AG04450 (cell line): ENCODE data around the gene ADAM23. TPM values are rescaled to one million over a fixed set of nuclear protein-coding genes. Genes with fewer than 3 reads are reported as not detected.

Experiments used
- CTCF ChIA-PET: fragments of 300-600, 350-600 bp; formaldehyde crosslinking; extraction: SDS; loops from one replicate; lab custom pipeline; 2022; ENCODE audit warnings: antibody characterized with exemption, inconsistent platforms; lab: Charles Lee
- POLR2A ChIA-PET: fragments of 350-600 bp; formaldehyde crosslinking; extraction: SDS; loops from one replicate; lab custom pipeline; 2021; ENCODE audit warnings: antibody characterized with exemption, inconsistent platforms; lab: Yijun Ruan, JAX
- DNase-seq: peaks from one replicate; pipeline ENCODE4 v3.0.0-alpha.2; 2011; ENCODE audit warnings: low read depth, low spot score
- H3K27ac ChIP-seq: one replicate; pipeline ENCODE4 v1.5.1; 2012; ENCODE audit warnings: low read depth, low read length, control low read depth
- H3K27me3 ChIP-seq: one replicate; pipeline ENCODE4 v1.6.0; 2012; ENCODE audit warnings: low read length; ENCODE audit not compliant: control insufficient read depth, insufficient read depth
- H3K4me3 ChIP-seq: 2 replicates; pipeline ENCODE4 v1.5.1; 2011; ENCODE audit warnings: mild to moderate bottlenecking, low read depth, low read length, control low read depth
- H3K9me3 ChIP-seq: 2 replicates; pipeline ENCODE4 v1.5.1; 2012; ENCODE audit warnings: low read length; ENCODE audit not compliant: control insufficient read depth, insufficient read depth
- polyA plus RNA-seq: library from polyadenylated mRNA; depleted of rRNA; stranded (reverse); fragments of >200 nt; gene quantifications from 2 replicates; pipeline ENCODE4 v1.2.3, GENCODE V29; 2011
- TF ChIP-seq, protein P1 (sequence below): IDR thresholded peaks from 2 replicates; pipeline ENCODE4 v1.5.1; 2011; ENCODE audit warnings: low read depth, low read length, control low read depth, inconsistent platforms

ADAM23 gene
- polyA plus RNA-seq, 1 experiment, result 6.6 TPM

DNA sequence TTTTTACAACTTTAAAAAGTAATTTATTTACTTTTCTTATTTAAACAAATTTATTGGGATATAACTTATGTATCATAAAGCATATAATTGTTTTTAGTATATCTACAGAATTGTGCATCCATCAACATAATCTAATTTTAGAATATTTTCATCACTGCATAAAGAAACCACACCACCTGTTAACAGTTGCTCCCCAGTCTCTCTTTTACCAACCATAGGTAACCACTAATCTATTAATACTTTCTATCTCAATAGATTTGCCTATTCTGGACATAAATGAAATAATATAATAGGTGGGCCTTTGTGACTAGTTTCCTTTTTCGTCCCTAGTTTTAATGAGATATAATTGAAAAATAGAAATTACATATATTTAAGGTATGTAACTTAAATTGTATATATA, 90.6 kb downstream of the ADAM23 start:
- Histone ChIP-seq H3K9me3 (no peaks in the 10 kb centered on the region), H3K27me3 (no peaks in the 10 kb centered on the region), H3K27ac (no peak overlapping the region), H3K4me3 (no peak overlapping the region)
- no peak for DNase-seq
- ChIA-PET POLR2A (no interaction called here), CTCF (no interaction called here)
- TF ChIP-seq, protein P1, sequence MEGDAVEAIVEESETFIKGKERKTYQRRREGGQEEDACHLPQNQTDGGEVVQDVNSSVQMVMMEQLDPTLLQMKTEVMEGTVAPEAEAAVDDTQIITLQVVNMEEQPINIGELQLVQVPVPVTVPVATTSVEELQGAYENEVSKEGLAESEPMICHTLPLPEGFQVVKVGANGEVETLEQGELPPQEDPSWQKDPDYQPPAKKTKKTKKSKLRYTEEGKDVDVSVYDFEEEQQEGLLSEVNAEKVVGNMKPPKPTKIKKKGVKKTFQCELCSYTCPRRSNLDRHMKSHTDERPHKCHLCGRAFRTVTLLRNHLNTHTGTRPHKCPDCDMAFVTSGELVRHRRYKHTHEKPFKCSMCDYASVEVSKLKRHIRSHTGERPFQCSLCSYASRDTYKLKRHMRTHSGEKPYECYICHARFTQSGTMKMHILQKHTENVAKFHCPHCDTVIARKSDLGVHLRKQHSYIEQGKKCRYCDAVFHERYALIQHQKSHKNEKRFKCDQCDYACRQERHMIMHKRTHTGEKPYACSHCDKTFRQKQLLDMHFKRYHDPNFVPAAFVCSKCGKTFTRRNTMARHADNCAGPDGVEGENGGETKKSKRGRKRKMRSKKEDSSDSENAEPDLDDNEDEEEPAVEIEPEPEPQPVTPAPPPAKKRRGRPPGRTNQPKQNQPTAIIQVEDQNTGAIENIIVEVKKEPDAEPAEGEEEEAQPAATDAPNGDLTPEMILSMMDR, result no peak

DNA sequence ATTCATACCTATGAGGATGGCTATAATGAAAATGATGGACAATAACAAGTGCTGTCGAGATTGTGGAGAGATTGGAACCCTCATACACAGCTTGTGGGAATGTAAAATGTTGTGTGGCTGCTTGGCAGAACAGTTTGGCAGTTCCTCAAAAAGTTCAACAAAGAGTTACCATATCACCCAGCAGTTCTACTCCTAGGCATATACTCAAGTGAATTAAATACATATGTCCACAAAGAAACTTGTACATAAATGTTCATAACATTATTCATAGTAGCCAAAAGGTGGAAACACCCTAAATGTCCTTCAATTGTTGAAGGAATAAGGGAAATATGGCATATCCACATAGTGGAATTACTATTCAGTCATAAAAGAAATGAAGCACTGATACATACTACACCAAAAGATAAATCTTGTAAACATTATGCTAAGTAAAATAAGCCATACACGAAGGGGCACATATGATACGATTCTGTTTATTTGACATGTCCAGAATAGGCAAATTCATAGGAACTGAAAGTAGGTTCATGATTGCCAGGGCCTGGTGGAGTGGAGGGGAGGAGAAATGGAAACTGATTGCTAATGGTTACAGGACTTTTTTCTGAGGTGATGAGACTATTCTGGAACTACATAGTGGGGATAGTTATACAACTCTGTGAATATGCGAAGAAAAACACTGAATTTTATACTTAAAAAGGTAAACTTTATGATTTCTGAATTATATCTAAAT, 92.1 kb downstream of the ADAM23 start:
- POLR2A ChIA-PET, result no interaction called here
- H3K4me3 ChIP-seq, result no peak overlapping the region
- no peaks in the 10 kb centered on the region for H3K9me3 ChIP-seq
- TF ChIP-seq, protein P1, result no peak
- H3K27ac ChIP-seq, result no peak overlapping the region
- CTCF ChIA-PET, result no interaction called here
- no peaks in the 10 kb centered on the region for H3K27me3 ChIP-seq
- DNase-seq, result no peak

DNA sequence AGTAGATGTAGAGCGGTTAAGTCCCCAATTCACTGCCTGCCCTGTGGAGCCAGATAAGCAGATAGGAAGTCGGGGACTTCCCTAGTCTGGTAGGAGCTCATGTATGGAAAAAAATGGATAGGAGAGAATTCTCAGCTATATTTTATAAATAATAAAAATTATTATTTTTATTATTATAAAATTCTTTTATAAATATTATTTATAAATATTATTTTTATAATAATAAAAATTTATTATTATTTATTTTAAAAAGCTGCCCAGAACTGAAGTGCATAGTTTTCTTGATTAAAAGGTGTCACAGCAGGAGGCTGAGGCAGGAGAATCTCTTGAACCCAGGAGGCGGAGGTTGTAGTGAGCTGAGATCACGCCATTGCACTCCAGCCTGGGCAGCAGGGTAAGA, 97.4 kb downstream of the ADAM23 start:
- CTCF ChIA-PET, result no interaction called here
- TF ChIP-seq, protein P1, result no peak

DNA sequence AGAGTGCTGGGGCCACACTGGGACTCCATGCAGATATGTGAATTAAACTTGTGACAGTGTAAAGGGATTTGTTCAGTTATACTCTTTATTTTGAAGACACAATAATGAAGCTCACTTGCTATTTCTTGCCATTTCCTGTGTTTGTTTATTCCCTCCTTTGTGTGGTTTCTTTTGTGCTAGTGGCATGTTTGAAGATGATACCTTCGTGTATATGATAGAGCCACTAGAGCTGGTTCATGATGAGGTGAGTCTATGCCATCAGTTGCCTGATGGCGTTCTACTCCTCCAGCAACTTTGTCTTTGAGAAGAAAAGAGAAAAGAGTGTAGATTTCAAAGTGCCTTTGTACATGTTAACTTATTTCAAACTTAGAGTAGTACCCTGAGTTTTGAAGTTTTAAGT, 99.7 kb downstream of the ADAM23 start:
- TF ChIP-seq, protein P1, result no peak

More for the DNA sequence above, 97.4 kb downstream of the ADAM23 start:
- no peak for DNase-seq
- H3K27me3 ChIP-seq, result no peaks in the 10 kb centered on the region
- H3K9me3 ChIP-seq, result no peaks in the 10 kb centered on the region
- H3K27ac ChIP-seq, result no peak overlapping the region
- no peak overlapping the region for H3K4me3 ChIP-seq
- POLR2A ChIA-PET, result no interaction called here

DNA sequence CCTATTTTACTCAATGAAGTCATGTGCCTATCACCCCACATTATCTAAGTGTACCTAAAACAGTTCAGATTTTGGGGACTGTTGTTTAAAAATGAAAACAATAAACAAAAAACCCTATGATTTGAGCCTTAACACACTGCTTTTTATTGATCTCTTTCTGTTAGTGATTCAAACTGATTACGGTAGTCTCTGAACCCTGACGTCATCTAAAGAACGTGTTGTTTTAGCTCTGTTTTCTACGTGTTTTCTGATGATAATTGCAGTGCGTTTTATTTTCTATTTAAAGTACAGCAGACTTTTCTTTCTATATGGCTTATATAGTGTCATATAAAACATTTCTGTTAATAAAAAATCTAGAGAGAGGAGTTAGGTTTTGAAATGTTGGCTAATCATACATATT, 105.1 kb downstream of the ADAM23 start:
- Histone ChIP-seq H3K27ac (no peak overlapping the region), H3K4me3 (no peak overlapping the region), H3K9me3 (no peaks in the 10 kb centered on the region), H3K27me3 (no peaks in the 10 kb centered on the region)
- POLR2A ChIA-PET, result no interaction called here
- DNase-seq, result no peak
- CTCF ChIA-PET, result interaction anchor here (0.6 to 2.7 kb wide), 4 partner anchors 8 to 389 kb away, joined by 3 to 9 read pairs (median 5); partner anchors contain the start of gene EEF1B2
- TF ChIP-seq, protein P1, result no peak

More for the DNA sequence above, 99.7 kb downstream of the ADAM23 start:
- POLR2A ChIA-PET, result no interaction called here
- H3K27ac ChIP-seq, result no peak overlapping the region
- no peak for DNase-seq
- no peak overlapping the region for H3K4me3 ChIP-seq
- CTCF ChIA-PET, result no interaction called here
- H3K9me3 ChIP-seq, result no peaks in the 10 kb centered on the region
- H3K27me3 ChIP-seq, result no peaks in the 10 kb centered on the region
